Central memory CD4-positive, alpha-beta T cell (primary cell): Measurements from ENCODE around the gene SIRPB1.
"Not testable (repeated sequence)": the region's sequence is repeated elsewhere in the genome, so short reads cannot be mapped to it uniquely, and the experiment has no call there.

Source experiments
- DNase-seq: peaks from one replicate; pipeline ENCODE4 v3.0.0; 2022

The SIRPB1 gene

DNA sequence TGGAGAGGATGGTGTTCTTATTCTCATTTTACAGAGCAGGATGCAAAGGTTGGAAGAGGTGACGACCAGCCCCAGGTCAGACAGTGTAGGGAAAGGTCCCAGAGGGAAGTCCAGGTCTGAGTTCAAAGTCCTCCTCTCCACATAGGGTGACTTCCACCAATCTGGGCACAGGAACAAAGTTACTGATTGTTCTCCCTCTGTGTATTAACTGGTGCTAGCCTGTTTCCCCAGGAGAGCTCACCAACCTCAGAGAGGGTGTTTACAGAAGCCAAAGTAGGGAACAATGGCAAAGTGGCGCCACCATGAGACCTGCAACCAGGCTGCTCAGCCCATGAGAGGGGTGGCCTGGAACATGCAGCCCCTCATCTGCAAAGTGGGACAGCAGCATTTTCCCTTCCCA is 16.8 kb upstream of the SIRPB1 start:
- DNase-seq, result no peak

DNA sequence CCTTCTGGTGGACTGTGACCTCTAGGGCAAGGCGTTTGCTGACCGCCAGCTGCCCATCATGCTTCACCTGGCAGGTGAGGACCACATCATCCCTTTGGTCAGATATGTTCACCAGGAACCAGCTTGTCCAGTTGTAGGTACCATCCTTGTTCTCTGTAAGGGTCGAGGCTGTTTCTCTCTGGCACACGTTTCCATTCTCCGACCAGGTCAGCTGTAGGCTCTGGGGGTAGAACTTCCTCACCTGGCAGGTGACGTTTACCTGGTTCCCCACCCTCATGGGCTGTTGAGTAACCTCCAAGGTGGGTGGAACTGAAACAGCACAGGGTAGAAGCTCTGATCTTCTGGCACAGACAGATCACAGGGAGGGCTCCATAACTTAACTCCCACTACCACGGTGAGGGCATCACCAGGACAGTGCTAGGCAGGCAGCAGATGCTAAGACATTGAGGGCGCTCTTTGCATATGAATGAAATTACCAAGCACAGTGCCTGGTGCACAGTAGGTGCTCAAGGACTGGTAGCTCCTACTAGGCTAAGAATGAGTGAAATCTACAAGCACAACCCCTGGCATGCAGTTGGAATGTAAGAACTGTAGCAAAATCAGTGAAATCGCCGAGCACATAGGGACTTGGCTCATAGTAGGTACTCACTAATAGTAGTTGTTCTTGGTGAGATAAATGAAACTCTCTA is 15.6 kb upstream of the SIRPB1 start:
- no peak for DNase-seq

DNA sequence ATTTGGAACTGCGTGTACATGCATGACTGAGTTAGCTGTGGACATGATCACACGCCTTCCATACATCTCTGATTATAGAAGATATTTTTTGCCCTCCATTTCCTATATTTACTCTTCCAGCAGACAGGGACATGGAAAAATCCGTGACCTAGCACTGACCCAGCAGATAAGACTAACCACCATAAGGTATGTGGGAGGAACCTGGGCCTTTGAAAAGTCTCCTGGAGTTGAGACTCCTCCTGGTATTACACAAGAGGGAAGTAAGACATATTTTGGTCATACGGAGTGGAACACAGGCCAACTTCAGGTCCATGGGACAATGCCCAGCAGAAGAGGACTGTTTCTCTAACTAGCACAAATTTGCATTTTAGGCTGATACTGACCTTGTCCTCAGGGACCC is 13.7 kb upstream of the SIRPB1 start:
- DNase-seq, result no peak

DNA sequence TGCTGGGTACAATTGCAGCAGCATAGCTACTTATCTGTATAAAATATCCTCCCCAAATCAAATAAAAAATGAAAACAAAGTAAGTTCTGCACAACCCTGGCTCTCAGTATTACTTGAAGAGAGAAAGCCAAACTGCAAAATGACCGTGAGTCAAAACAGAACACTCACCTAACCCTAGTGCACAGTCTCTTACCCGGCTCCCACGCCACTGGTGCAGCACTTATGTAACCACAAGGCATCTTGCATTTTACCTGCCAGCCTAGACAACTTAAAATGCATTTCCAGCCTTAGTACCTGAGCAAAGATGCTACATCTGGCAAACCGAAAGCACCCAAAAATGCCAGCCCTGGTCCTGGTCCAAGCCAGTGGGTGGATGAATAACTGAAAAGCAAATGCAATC is 12.4 kb upstream of the SIRPB1 start:
- no peak for DNase-seq

DNA sequence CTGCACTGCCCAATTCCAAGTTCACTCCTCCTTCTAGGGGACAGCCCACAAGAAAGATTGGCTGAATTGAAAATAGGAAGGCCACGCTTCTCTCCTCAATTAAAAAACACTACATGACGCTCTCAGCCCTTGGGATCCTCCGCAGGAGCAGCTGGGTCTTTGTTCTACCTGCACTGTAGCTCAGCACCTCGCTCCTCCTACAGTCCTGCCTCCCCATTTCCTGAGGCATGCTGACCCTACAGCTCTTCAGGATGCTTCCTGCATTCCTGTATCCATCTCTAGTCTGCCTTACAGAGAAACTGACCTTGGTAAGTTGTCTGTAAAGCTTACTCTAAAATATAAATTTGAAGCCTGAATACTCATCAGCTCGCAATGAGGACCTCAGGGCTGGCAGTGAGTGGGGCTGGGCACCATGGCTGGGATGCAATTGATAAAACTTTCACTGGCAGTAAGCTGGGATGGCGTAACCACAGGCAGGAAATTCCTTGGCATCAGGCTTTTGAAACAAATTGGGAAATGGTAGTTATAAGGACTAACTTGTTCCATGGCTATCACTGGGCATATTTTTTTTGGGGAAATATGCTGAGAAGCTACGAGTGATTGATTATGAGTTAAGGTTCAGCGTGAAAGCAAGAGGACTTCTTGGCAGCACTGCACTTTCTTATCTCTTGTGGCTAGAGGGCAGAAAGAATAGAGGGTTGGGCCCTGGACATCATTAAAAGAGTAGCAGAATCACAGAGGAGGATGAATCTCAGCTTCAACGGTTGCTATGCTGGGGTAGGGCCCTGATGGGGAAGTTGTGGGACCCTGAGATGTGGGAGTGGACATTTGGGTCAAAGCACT is 11.7 kb upstream of the SIRPB1 start:
- no peak for DNase-seq

DNA sequence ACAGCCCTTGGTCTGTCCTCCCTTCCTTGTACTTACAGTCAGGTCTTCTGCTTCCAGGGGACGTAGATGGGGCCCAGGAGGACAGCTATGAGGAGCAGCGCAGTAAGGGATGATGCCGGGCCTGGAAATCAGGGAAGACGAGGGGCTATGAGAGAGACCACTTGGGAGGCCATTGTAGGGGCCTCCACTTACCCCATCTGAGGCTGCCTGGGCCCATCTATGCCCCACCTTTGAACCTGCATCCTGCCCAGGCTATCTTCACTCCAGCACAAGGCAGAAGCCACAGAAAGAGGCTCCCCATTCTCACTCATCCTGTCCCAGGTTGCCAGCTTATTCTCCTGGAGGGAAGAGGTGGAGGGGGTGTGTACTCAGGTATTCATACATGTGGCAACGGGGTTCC is 10.4 kb upstream of the SIRPB1 start:
- DNase-seq, result no peak

DNA sequence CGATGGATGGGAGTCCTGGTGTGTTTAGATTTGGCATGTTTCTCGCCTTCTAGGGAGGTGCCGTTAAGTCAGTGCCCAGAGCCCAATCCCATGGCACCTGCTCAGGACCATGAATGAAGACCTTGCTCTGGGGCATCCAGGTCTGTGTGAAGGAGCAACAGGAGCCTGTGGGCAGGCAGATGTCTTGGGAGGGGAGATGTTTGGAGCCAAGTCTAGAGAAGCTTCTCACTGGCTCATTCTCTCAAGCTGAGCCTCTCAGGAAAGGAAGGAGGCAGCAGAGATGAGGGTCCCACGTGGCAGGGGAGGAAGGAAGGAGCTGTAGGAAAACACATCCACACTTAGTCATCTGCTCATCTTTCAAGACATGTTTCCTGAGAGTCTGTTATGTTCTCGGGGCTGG is 9.5 kb upstream of the SIRPB1 start:
- DNase-seq, result no peak

DNA sequence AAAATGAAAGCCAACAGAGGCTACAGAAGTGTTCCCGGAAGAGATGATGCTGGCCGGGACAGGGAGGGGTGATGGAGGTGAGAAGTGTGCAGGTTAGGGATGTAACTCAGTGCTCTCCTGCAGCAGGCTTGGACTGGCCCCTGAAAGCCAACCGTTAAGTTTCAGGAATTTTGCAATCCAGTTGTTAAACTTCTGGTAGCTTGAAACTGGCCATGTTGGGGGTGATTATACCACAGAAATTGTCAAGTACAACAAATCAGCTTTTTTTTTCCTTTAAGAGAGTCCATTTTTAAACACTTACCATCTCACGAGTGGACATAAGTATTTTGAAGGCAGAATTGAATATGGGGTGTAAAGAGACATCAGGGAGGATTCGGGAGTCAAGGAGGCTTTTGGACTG is 8.8 kb upstream of the SIRPB1 start:
- no peak for DNase-seq

DNA sequence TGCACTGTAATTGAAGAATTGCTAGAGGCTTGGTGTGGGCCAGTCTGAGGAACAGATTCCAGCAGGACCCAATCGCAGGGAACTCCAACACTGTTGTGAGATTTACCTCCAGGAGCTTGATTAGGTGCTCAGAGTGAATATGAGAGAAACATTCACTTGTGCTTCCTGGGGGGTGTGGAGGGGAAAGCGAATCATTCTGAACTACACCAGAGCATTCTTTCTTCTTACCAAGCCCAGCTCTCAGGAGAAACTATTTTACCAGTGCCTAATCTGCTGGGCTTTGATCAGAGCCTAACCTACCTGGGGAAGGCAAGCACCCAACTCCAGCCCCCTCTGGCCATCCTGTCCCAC is 7.4 kb upstream of the SIRPB1 start:
- no peak for DNase-seq

DNA sequence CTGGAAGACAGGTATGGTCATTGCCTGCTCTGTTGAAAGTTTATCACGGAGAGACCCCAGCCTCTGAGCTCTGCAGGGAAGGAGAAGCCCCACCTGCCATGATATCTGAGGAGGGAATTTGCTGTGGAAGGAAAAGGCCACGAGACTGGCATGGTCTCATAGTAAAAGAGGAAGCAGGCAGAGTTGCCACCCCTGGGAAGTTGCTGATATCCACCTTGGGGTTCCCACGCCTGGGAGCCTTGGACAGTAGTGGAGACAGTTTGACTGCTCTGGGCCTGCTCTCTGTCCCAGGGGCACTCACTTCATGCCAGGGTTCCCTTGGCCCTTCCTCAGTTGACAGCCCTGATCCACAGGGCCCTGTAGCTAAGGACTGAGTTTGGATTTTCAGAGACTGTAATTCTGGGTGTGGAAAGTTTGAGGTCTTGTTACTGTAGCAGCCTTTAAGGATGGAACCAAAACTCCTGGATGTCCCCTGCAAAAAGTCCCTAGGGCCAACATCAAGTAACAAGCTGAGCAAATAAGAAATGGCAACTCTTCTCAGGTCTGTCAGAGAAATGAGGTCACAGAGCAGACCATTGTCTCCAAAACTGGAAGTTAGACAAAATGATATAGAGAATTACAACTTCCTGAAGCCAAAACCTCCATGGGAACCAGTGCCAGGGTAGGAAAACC is 6.9 kb upstream of the SIRPB1 start:
- DNase-seq, result no peak

DNA sequence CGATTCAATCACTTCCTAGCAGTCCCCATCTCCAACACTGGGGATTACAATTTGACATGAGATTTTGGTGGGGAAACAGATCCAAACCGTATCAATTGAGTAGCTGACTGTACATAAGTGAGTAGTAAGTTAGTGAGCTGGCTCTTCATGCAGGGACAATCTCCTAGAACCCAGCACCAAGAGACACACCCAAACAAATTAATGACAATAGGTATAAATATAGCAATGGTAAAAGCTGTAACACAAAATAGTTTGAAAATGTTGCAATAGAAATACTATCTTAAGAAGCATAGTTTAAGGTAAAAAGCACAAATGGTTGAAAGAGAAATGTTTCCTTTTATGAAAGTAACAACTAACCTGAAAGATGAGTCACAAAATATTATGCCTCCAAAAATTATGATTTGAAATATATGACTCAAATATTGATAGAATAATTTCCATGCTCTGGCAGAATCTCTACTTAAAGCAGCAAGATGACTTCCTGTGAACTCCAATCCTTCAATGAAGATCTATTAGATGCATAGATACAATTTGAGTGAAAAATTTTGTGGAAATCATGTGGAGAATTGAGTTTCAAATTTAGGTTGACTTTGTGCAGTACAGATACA is 5.4 kb upstream of the SIRPB1 start:
- no peak for DNase-seq

DNA sequence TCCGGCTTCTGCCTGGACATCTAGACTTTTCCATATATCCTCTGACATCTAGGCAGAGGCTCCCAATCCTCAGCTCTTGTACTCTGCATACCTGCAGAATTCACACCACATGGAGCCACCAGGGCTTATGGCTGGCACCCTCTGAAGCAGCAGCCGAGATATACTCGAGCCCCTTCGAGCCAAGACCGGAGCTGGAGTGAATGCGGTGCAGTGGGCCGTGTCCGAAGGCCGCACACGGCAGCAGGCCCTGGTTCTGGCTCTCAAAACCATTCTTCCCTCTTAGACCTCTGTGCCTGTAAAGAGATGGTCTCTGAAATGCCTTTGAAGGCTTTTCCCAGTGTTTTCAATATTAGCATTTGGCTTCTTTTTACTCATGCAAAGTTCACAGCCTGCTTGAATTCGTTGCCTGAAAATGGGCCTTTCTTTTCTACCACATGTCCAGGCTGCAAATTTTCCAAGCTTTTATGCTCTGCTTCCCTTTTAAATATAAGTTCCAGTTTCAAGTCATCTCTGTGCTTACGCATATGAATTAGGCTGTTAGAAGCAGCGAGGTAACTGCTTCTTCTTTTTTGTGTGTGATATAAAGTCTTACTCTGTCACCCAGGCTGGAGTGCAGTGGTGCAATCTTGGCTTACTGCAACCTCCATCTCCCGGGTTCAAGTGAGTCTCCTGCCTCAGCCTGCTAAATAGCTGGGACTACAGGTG is 3.8 kb upstream of the SIRPB1 start:
- DNase-seq, result no peak

DNA sequence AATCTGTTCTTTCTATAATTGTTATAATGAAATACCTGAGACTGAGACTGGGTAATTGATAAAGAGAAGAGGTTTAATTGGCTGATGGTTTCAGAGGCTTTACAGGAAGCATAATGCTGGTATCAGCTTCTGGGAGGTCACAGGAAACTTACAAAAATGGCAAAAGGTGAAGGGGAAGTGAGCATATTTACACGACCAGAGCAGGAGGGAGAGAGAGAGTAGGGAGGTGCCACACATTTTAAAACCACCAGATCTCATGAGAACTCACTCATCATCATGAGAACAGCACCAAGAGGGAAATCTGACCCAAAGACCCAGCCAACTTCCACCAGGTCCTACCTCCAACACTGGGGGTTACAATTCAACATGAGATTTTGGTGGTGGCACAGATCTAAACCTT is 2.6 kb upstream of the SIRPB1 start:
- peak; percentile 19 for DNase-seq

DNA sequence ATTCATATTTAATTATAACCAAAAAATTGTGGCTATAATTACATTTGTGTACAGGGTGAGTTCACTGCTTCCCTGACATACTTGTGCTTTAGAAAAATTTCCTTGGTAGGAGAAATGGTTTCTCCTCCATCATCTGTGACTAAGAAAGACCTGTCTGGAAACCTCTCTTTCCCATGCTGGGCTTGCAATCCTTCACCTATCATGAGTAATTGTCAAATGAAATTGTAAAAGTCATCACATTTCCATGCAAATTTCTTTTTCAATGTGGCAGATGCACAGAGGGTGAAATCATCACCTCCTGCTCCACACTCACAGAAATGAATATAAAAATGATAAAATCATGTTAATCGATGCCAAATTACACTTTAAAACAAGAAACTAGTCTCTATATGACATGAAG is 1.5 kb upstream of the SIRPB1 start:
- DNase-seq, result no peak

DNA sequence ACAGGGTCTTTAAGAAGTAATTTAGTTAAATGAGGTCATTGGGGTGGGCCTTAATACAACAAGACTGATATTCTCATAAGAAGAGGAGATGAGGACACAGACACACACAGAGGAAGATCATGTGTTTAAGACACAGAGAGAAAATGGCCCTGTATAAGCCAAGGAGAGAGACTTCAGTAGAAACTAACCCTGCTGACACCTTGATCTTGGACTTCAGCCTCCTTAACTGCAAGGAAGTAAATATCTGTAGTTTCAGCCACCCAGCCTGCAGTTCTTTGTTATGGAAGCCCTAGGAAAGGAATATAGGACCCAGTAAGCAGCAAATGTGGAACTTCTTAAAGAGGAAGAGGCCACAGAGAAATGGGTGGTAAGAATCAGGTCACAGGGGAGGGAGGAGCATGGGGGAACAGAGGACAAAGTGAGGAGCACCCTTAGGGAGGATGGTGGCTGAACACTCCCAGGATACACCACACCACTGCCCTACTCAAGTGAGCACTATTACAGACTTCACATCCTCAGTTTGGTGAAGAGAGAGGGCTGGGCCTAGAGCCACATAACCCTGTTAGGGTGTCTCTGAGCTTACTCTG is 762 bp downstream of the SIRPB1 start:
- DNase-seq, result no peak

DNA sequence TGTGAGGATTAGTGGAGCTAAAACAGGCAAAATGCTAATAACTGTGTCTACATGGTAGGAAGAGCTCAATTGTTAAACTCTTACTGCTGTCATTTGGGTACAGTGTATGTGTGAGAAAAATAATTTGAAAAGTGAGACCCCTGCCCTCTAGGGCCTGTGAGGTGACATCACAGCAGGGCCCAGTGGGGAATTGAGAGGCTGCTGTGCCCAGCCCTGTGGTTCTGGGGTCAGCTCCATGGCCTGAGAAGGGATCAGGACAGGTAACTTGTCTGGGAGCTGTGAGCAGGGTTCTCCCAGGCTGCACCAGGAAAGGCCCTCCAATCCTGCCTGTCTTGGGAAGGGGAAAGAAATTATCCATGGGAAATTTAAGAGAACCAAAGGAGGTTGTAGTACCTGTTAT is 1.3 kb downstream of the SIRPB1 start:
- DNase-seq, result no peak

DNA sequence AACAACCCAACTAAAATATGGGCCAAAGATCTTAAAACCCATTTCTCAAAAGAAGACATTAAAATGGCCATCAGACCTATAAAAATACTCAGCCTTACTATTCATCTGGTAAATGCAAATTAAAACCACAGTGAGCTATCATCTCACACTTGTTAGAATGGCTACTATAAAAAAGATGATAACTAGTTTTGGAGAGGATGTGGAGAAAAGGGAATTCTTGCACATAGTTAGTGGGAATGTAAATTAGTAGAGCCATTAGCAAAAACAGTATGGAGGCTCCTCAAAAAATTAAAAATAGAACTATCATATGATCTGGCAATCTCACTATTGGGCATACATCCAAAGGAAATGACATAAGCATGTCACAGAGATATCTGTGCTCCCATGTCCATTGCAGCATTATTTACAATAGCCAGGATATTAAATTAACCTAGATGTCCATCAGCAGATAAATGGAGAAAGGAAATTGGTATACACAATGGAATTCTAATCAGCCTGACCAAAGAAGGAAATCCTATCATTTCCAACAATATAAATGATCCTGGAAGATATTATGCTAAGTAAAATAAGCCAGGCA is 2.9 kb downstream of the SIRPB1 start:
- no peak for DNase-seq

DNA sequence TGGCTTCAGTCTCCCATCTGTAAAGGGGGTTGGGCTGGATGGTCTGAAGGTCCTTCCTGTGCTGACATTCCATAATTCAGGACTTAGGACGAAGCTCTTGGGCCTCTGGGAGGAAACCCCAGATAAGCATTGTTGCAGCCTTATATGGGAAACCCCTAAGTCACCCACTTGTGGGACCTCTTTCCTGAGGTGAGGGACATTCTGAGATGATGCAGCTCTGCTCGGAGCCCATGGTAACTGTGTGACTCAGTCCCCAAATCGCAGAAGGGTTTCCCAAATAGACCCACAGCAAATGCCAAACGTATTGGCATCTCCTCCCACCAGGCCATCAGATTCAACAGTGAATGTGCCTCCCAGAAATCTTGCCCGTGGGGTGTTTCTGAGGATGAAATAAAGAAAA is 9.4 kb downstream of the SIRPB1 start:
- not testable (repeated sequence) for DNase-seq

DNA sequence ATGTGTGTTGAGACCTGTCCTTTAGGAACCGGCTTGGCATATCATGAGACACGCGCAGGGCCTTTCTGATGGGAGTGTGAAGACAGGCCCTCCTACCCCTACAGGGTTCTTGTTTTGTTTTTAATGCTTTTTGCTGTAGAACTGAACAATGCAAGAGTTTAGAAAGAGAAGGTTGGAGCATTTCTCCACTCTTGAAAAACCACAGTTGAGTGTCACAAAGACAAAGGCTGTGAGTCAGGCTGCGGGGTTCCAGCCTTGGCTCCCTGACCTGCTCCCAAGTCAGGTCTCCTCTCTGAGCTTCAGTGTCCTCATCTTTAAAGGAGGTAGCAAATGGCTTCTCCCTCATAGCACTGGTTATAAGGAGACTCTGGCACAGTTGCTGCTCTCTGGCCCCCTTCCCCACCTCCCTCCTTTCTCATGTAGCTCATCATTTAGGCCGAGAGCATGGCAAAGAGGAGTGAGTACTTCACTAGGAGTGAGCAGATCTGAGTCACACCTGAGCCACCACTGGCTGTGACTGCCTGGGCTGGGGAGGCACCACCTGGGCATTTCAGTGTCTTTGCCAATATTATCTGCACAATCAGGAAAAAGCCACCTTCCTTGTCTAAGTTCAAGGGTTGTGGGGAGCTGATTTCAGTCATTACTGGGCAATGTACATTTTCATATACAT is 11.0 kb downstream of the SIRPB1 start:
- not testable (repeated sequence) for DNase-seq

DNA sequence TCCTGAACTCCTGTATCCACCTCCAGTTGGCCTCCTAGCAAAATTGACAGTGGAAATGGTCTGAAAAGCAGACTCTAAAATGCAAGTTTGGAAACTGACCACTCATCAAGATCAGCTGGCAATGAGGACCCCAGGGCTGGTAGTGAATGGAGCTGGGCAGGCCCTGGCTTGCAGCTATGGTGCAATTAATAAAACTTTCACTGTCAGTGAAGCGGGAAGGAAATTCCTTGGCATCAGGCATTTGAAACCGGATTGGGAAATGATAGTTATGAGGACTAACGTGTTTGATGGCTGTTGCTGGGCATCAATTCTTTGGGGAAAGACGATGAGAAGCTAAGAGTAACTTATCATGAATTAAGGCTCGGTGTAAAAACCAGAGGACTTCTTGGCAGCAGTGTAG is 19.1 kb downstream of the SIRPB1 start:
- DNase-seq, result no peak

DNA sequence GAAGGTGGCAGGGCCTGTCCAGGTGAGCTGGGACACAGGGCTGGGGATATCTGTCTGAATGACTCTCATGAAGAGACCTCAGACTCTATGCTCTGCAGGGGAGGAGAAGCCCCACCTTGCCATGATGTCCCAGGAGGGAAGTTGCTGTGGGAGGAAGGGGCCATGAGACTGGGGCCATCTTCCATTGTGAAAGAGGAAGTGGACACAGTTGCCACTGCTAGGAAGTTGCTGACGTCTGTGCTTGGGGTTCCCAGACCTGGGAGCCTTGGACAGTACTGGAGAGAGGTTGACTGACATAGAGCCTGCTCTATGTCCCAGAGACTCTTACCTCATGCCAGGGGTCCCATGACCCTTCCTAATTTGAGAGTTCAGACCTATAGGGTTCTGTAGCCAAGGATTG is 24.5 kb downstream of the SIRPB1 start:
- DNase-seq, result no peak
